Activated naive CD8-positive, alpha-beta T cell treated with anti-CD3 and anti-CD28 coated beads, Interleukin-2, amount 10 ng/mL, durations not matched to agents 7 days and 5 days (primary cell): ENCODE results near the gene CMTM2. TPM values are rescaled to one million over a fixed set of nuclear protein-coding genes. Genes with fewer than 3 reads are reported as not detected.
"Not testable (repeated sequence)": the region's sequence is repeated elsewhere in the genome, so short reads cannot be mapped to it uniquely, and the experiment has no call there.

Experiments used
- ATAC-seq: fragments of 150-1000 bp; cut with Tn5 transposase; one replicate; pipeline ENCODE4 v1.10.0; 2021; ENCODE audit warnings: low read depth, moderate library complexity
- POLR2A ChIA-PET: fragments of 350-600 bp; sonication (Branson Sonifier 250); formaldehyde crosslinking; loops from one replicate; lab custom pipeline; 2021; ENCODE audit warnings: antibody characterized with exemption; lab: Charles Lee
- DNase-seq: peaks from one replicate; pipeline ENCODE4 v3.0.0; 2021
- H3K27ac Mint-ChIP-seq: one replicate; pipeline ENCODE4 v1.8.0; 2022; ENCODE audit warnings: mild to moderate bottlenecking, mixed read lengths
- H3K27me3 Mint-ChIP-seq: one replicate; pipeline ENCODE4 v1.8.0; 2022; ENCODE audit warnings: mild to moderate bottlenecking, moderate library complexity, mixed read lengths
- H3K36me3 Mint-ChIP-seq: one replicate; pipeline ENCODE4 v1.8.0; 2021; ENCODE audit warnings: mild to moderate bottlenecking, mixed read lengths
- H3K4me1 Mint-ChIP-seq: one replicate; pipeline ENCODE4 v1.8.0; 2021; ENCODE audit warnings: mixed read lengths
- H3K4me3 Mint-ChIP-seq: one replicate; pipeline ENCODE4 v1.8.0; 2022; ENCODE audit warnings: mild to moderate bottlenecking, moderate library complexity, mixed read lengths
- H3K9me3 Mint-ChIP-seq: one replicate; pipeline ENCODE4 v1.8.0; 2021; ENCODE audit warnings: mixed read lengths
- total RNA-seq, 2 experiments: library from RNA; stranded (reverse); gene quantifications; one replicate each; pipeline ENCODE4 v1.2.3, GENCODE V29; 2021

CMTM2 gene
- total RNA-seq, 2 experiments from 2014 or later = 0.45 to 1.3 TPM

DNA sequence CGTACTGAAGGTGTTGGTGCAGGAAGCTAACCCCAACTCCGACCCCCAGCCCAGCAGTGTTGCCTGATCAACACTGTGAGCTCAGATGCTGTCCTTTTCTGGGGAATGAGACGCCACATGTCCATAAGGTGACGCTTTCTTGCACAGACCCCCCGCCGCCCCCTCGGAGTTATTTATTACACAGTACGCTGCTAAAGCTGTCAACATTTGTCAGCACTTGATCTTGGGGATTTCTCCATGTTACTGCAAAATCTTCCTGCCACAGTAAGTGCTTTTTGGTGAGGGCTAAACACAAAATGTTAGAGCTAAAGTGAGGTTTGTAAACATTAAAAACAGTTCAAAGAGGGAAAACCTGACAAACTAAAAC, 41.1 kb downstream of the CMTM2 start:
- Mint-ChIP-seq H3K27ac (no peak overlapping the region), H3K27me3 (peaks cover 7% of the 10 kb centered on the region), H3K4me1 (peaks cover 3% of the 10 kb centered on the region), H3K36me3 (no peaks in the 10 kb centered on the region), H3K9me3 (no peaks in the 10 kb centered on the region), H3K4me3 (no peak overlapping the region)
- POLR2A ChIA-PET = interaction anchor here (0.6 kb wide), 1 partner anchor 12 kb away, joined by 3 read pairs; no protein-coding TSS in a partner anchor
- ATAC-seq = no peak
- no peak for DNase-seq

GRCh38 chr16:66621973-66622372, 42.7 kb downstream of the CMTM2 start:
- Mint-ChIP-seq H3K27ac (no peak overlapping the region), H3K4me1 (peaks cover 3% of the 10 kb centered on the region), H3K36me3 (no peaks in the 10 kb centered on the region), H3K27me3 (peaks cover 7% of the 10 kb centered on the region), H3K4me3 (no peak overlapping the region), H3K9me3 (no peaks in the 10 kb centered on the region)
- POLR2A ChIA-PET = no interaction called here
- ATAC-seq (no peak), DNase-seq (no peak)

- POLR2A ChIA-PET = no interaction called here
- ATAC-seq = no peak
- no peak overlapping the region for H3K4me3 Mint-ChIP-seq
These were observed 43.6 kb downstream of the CMTM2 start for GRCh38 chr16:66622863-66623262.

GRCh38 chr16:66623755-66624154, 44.5 kb downstream of the CMTM2 start:
- no peaks in the 10 kb centered on the region for H3K9me3 Mint-ChIP-seq
- H3K36me3 Mint-ChIP-seq = no peaks in the 10 kb centered on the region
- POLR2A ChIA-PET = interaction anchor here (0.6 kb wide), 1 partner anchor 40 kb away, joined by 5 read pairs; no protein-coding TSS in a partner anchor
- DNase-seq = no peak
- no peak overlapping the region for H3K4me3 Mint-ChIP-seq
- peaks cover 7% of the 10 kb centered on the region for H3K27me3 Mint-ChIP-seq
- no peak for ATAC-seq
- no peak overlapping the region for H3K27ac Mint-ChIP-seq
- peaks cover 3% of the 10 kb centered on the region for H3K4me1 Mint-ChIP-seq

More at GRCh38 chr16:66622863-66623262, 43.6 kb downstream of the CMTM2 start:
- Mint-ChIP-seq H3K27me3 (peaks cover 7% of the 10 kb centered on the region), H3K4me1 (peaks cover 3% of the 10 kb centered on the region), H3K9me3 (no peaks in the 10 kb centered on the region), H3K27ac (no peak overlapping the region), H3K36me3 (no peaks in the 10 kb centered on the region)
- no peak for DNase-seq

DNA sequence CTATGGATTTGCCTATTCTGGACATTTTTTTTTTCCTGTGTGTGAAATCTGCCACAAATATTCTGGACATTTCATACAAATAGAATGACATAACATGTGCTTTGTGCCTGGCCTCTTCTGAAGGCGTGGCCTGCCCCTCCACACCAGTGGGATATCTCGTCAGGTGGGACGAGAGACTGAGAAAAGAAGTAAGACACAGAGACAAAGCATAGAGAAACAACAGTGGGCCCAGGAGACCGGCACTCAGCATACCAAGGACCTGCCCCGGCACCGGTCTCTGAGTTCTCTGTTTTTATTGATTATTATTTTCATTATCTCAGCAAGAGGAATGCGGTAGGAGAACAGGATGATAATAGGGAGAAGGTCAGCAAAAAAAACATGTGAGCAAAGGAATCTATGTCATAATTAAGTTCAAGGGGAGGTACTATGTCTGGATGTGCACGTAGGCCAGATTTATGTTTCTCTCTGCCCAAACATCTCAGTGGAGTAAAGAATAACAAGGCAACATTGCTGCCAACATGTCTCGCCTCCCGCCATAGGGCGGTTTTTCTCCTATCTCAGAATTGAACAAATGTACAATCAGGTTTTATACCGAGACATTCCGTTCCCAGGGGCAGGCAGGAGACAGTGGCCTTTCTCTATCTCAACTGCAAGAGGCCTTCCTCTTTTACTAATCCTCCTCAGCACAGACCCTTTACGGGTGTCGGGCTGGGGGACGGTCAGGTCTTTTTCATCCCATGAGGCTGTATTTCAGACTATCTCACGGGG, 48.5 kb downstream of the CMTM2 start:
- H3K4me3 Mint-ChIP-seq, POLR2A ChIA-PET, H3K36me3 Mint-ChIP-seq, DNase-seq, H3K9me3 Mint-ChIP-seq, ATAC-seq, H3K4me1 Mint-ChIP-seq, H3K27ac Mint-ChIP-seq, H3K27me3 Mint-ChIP-seq: not testable (repeated sequence)

DNA sequence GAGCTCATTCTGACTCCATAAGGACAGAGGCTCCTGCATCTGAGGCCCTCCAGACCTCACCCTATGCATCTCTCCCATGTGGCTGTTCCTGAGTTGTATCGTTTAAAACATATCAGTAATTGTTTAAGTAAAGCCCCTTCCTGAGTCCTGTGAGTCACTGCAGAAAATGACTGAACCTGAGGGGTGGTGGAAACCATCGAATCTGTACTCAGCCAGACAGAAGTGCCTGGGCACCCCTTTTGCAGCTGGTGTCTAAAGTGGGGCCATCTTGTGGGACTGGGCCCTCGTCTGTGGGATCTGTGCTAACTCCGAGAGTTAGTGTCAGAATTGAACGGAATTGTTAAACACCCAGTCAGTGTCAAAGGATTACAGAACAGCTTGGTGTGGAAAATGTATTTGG, 50.6 kb downstream of the CMTM2 start:
- H3K27ac Mint-ChIP-seq = no peak overlapping the region
- ATAC-seq (no peak), DNase-seq (no peak)
- no peaks in the 10 kb centered on the region for H3K9me3 Mint-ChIP-seq
- POLR2A ChIA-PET = no interaction called here
- H3K27me3 Mint-ChIP-seq = no peaks in the 10 kb centered on the region
- no peaks in the 10 kb centered on the region for H3K4me1 Mint-ChIP-seq
- H3K36me3 Mint-ChIP-seq = no peaks in the 10 kb centered on the region
- H3K4me3 Mint-ChIP-seq = no peak overlapping the region

GRCh38 chr16:66630561-66631260, 51.4 kb downstream of the CMTM2 start:
- POLR2A ChIA-PET, H3K27ac Mint-ChIP-seq: not testable (repeated sequence)

GRCh38 chr16:66631558-66631957, 52.3 kb downstream of the CMTM2 start:
- H3K4me1 Mint-ChIP-seq, H3K4me3 Mint-ChIP-seq, ATAC-seq, DNase-seq, H3K27me3 Mint-ChIP-seq, H3K27ac Mint-ChIP-seq, H3K36me3 Mint-ChIP-seq, H3K9me3 Mint-ChIP-seq, POLR2A ChIA-PET: not testable (repeated sequence)

More at GRCh38 chr16:66630561-66631260, 51.4 kb downstream of the CMTM2 start:
- not testable (repeated sequence) for H3K9me3 Mint-ChIP-seq, H3K4me1 Mint-ChIP-seq, ATAC-seq, H3K36me3 Mint-ChIP-seq, H3K27me3 Mint-ChIP-seq, DNase-seq, H3K4me3 Mint-ChIP-seq

GRCh38 chr16:66634527-66635196, 55.4 kb downstream of the CMTM2 start:
- no peak for DNase-seq
- POLR2A ChIA-PET = no interaction called here
- Mint-ChIP-seq H3K27ac (no peak overlapping the region), H3K27me3 (peaks cover 11% of the 10 kb centered on the region), H3K4me1 (no peaks in the 10 kb centered on the region), H3K4me3 (no peak overlapping the region), H3K36me3 (no peaks in the 10 kb centered on the region), H3K9me3 (no peaks in the 10 kb centered on the region)
- ATAC-seq = no peak

DNA sequence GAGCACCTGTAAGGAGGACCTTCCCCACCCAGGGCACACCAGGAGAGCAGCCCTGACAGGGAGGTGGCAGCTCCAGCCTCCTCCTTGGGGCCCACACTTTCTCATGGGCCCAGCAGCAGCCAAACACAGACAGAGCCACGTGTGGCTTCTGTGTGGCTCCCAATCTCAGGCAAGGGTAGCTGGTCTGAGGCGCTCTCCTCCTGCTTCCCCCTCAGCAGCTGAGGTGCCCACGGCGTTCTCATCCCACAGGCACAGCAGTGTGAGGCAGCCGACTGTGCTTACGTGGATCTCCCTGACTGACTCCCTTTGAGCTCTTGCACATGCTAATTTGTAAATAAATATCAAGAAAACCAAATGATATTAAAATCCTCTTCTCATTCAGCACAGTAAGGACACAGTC, 56.1 kb downstream of the CMTM2 start:
- no peak overlapping the region for H3K4me3 Mint-ChIP-seq
- peaks cover 11% of the 10 kb centered on the region for H3K27me3 Mint-ChIP-seq
- H3K36me3 Mint-ChIP-seq = no peaks in the 10 kb centered on the region
- ATAC-seq (no peak), DNase-seq (no peak)
- POLR2A ChIA-PET = no interaction called here
- no peaks in the 10 kb centered on the region for H3K9me3 Mint-ChIP-seq
- H3K27ac Mint-ChIP-seq = no peak overlapping the region
- H3K4me1 Mint-ChIP-seq = no peaks in the 10 kb centered on the region

DNA sequence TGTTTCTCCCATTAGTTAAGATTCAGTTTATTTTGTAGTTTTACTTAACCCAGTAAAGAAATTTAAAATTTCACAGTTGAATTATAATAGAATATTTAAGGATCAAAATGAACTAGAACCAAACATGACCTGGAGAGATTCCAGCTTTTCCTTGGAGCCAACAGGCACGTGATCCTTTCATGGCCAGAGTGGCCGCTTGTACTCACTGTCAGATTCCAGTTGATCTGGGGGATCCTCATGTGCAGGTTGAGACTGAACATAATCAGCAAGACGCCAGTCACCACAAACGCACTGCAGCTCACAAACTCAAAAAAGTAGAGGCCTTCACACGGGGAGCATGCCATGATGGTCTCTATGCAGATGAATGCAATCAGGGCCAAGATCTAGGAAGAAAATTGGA, 56.9 kb downstream of the CMTM2 start:
- no peaks in the 10 kb centered on the region for H3K4me1 Mint-ChIP-seq

GRCh38 chr16:66637806-66638205, 58.5 kb downstream of the CMTM2 start:
- no peaks in the 10 kb centered on the region for H3K4me1 Mint-ChIP-seq
- no peaks in the 10 kb centered on the region for H3K9me3 Mint-ChIP-seq
- no peaks in the 10 kb centered on the region for H3K36me3 Mint-ChIP-seq
- DNase-seq (no peak), ATAC-seq (no peak)
- H3K27ac Mint-ChIP-seq = no peak overlapping the region
- peaks cover 17% of the 10 kb centered on the region for H3K27me3 Mint-ChIP-seq
- POLR2A ChIA-PET = no interaction called here
- H3K4me3 Mint-ChIP-seq = no peak overlapping the region

More for the DNA sequence above, 56.9 kb downstream of the CMTM2 start:
- DNase-seq = no peak
- ATAC-seq = no peak
- Mint-ChIP-seq H3K9me3 (no peaks in the 10 kb centered on the region), H3K36me3 (no peaks in the 10 kb centered on the region), H3K4me3 (no peak overlapping the region), H3K27me3 (peaks cover 11% of the 10 kb centered on the region), H3K27ac (no peak overlapping the region)
- POLR2A ChIA-PET = no interaction called here
